ENCODE measurements around the gene CADM1.

DNA sequence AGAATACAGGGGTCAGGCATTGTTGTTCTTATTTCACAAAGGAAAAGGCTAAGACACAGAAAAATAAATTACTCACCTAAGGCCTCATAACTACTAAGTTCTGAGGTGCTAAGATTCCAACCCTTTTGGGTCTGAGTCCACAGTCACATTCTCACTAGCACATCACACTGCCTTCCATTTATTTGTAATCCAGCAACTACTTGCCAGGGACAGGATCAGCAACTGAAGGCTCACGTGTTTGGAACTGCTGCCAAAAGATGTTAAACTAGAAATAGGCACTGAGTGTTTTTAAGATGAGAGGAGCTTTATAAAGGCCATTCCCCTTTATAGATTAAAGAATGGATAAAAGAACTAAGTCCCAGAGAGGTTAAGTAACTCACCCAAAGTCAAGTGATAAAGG is 58.0 kb downstream of the CADM1 start:
- TF ChIP-seq CTCF (IDR thresholded peaks at IDR 0.05) (no peak), POLR2AphosphoS5 (IDR thresholded peaks at IDR 0.05) (no peak), EP300 (IDR thresholded peaks at IDR 0.05) (no peak), POLR2A (IDR thresholded peaks at IDR 0.05; ENCODE audit: low read depth) (no peak)

All from esophagus muscularis mucosa (tissue), 4 donors.